NT2/D1 (cell line): ENCODE data around the gene TBL1XR1.

Experiments used
- YY1 ChIP-seq: IDR thresholded peaks from 2 replicates; pipeline ENCODE4 v1.6.1; 2011; ENCODE audit not compliant: insufficient read length, insufficient read depth
- ZNF274 ChIP-seq: IDR thresholded peaks from 2 replicates; pipeline ENCODE4 v1.6.1; 2011; ENCODE audit warnings: mild to moderate bottlenecking, low read depth, low read length

DNA sequence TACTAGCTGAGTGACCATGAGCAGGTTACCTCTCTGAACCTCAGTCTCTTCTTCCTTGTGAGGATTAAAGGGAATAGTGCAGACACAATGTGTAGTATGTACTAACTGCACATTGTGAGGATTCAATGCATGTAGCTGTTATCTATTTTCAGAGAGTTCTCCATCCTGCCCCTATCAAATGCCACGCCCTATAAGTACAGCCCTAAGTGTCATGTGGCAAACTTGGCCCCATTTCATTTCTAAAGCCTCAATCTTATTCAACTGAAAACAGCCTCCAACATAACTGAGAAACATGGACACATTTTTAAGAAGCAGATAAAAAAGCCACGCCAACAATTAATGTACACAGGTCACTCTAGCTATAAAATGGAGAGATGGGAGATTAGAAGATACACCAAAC, 220.0 kb downstream of the TBL1XR1 start:
- TF ChIP-seq YY1 = no peak
- no peak for TF ChIP-seq ZNF274
